Left kidney (tissue), 1 donor: ENCODE results near the gene TJP2. TPM values are rescaled to one million over a fixed set of nuclear protein-coding genes. Genes with fewer than 3 reads are reported as not detected.

Experiments used
- polyA plus RNA-seq: library from polyadenylated mRNA; unstranded; fragments of 120-200 nt; gene quantifications from one replicate; pipeline ENCODE4 v1.2.1, GENCODE V29; 2013; ENCODE audit not compliant: insufficient read length

TJP2 gene
- polyA plus RNA-seq, 1 donor = 108 TPM

Other genes starting within 250 kb of the TJP2 start
- gene PRKACG, start 160.2 kb upstream of the TJP2 start, polyA plus RNA-seq = not detected
- gene FXN, start 138.5 kb upstream of the TJP2 start, polyA plus RNA-seq = 21.1 TPM
- 5.0 TPM for gene ENTREP1, start 150.9 kb downstream of the TJP2 start, polyA plus RNA-seq